GM12873 (cell line): ENCODE data around the gene CAPN11.

Experiments
- TF ChIP-seq, protein P1 (sequence below): IDR thresholded peaks from 2 replicates; pipeline ENCODE4 v1.5.1; 2012; ENCODE audit warnings: low read depth, mild to moderate bottlenecking, moderate library complexity, low read length, control low read depth; ENCODE audit not compliant: insufficient read depth; ENCODE audit errors: missing control alignments

The CAPN11 gene

DNA sequence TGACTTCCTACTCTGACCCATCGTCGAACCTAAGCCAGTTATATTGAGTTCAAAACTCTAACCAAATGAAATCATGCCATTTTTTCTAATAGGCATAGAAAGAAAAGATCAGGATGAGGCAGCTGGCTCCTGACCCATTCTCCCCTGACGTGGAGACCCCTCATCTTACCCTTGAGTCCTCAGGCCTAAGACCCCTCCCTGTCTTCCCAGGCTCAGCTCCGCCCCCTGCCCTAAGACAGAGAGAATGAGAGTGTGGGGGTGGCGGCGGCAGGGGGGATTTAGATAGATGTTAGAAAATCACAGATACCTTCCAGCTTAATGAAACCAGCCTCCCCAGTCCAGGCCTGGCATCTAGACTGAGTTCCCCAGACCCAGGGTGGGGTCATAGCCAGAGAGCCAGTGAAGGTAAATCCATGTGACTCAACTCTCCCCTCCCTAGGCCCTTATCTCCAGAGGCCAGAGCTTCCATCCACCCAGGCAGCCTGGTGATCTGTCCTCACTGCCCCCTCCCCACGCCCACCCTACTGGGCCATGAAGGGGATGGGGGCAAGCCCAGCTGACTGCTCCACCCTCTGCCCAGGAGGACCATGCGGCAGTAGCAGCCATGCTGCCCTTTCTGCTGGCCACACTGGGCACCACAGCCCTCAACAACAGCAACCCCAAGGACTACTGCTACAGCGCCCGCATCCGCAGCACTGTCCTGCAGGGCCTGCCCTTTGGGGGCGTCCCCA is 24.5 kb upstream of the CAPN11 start:
- TF ChIP-seq, protein P1, sequence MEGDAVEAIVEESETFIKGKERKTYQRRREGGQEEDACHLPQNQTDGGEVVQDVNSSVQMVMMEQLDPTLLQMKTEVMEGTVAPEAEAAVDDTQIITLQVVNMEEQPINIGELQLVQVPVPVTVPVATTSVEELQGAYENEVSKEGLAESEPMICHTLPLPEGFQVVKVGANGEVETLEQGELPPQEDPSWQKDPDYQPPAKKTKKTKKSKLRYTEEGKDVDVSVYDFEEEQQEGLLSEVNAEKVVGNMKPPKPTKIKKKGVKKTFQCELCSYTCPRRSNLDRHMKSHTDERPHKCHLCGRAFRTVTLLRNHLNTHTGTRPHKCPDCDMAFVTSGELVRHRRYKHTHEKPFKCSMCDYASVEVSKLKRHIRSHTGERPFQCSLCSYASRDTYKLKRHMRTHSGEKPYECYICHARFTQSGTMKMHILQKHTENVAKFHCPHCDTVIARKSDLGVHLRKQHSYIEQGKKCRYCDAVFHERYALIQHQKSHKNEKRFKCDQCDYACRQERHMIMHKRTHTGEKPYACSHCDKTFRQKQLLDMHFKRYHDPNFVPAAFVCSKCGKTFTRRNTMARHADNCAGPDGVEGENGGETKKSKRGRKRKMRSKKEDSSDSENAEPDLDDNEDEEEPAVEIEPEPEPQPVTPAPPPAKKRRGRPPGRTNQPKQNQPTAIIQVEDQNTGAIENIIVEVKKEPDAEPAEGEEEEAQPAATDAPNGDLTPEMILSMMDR = no peak

DNA sequence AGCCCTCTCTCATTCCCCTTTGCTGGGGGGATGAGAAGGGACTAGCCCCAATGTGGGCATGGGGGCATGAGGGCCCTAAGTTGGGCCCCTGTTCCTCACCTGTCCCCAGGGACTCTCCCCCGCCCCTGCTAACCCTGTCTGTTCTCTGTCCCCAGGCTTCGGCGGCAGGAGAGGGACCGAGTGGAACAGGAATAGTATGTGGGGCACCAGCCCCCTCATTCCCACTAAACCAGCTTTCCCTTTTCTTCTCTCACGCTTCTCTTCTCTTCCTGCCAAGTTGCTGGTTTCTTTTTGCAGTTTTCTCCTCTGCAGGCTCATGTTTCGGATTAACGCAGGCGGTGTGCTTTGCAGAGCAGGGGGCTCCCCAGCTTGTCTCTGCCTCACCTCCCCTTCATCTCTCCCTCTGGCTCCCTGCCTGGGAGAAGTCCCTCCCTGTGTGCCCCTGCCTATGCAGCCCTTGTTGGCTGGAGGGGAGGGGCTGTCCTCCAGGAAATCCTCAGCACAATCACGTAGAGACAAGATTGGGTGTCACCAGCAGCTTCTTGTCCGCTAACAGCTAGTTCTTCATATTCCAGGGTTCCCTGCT is 23.4 kb upstream of the CAPN11 start:
- TF ChIP-seq, protein P1 = no peak

DNA sequence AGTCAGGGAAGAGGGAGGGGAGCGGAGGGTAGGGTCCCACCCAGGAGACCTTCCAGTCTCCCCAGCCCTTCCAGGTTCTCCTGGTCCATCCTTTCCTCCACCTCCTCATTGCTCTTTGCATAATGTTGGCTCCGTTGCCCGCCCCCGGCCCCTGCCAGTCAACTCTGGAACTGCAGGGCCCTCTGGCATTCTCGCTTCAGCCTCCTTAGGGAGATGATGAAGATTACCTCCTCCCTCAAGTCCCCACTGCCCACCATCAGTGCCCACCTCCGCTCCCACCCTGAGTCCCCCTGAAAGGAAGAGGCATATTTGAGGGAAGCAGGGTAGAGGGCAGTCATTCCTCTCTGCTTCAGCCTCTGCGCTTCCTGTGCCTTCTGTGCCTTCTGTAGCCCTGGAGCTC is 22.7 kb upstream of the CAPN11 start:
- TF ChIP-seq, protein P1 = peak; percentile 7

DNA sequence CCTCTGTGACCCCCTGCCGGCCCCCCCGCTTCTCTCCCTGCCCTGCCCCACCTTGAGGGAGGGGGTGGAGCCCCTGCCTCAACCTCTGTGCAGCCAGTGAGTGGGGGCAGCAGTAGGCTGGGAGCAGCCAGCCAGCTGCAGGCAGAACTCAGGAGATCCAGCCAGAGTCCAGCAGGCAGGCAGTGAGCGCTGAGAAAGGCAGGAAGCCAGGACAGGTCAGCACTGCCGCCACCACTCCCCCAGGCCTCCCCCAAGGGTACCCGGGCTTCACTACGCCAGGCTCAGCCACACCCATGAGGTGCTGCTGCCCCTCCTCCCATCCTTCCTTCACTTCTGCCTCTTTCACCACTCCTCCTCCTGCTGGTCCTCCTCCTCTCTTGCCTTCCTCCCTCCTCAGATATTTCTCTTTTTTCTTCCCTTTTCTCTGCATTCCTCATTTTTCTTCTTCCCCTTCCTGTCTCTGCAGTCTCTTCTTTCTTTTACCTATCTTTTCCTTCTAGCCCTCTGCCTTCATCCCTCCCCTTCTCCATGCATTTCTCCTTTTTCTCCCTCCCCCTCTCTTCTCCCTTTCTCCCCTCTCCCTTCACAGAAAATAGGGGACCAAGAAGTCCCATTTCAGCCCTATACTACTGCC is 19.8 kb upstream of the CAPN11 start:
- TF ChIP-seq, protein P1 = no peak

DNA sequence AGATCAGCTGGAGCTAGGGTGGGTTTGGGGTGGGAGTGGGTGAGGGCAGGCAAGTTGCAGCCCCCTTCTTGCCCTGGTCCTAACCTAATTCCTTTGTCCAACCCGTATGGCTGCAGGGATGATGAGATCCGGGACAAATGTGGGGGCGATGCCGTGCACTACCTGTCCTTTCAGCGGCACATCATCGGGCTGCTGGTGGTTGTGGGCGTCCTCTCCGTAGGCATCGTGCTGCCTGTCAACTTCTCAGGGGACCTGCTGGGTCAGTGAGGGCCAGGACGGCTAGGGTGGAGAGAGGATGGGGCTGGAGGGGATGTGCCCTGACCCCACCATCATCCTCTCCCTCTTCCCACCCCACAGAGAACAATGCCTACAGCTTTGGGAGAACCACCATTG is 19.3 kb upstream of the CAPN11 start:
- TF ChIP-seq, protein P1 = no peak

DNA sequence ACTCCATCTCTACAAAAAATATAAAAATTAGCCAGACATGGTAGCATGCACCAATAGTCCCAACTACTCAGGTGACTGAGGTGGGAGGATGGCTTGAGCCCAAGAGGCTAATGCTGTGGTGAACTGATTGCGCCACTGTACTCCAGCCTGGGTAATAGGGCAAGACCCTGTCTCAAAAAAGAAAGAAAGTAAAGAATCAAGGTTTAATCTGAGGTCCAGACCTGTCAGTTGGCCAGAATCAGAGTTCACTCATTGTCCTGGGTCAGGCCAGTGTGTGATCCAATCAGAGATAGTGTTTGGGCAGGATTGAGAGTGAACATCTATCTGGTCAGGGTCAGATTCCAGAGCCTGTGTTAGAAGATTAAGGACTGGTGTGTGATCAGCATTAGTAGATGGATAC is 15.8 kb upstream of the CAPN11 start:
- TF ChIP-seq, protein P1 = no peak

DNA sequence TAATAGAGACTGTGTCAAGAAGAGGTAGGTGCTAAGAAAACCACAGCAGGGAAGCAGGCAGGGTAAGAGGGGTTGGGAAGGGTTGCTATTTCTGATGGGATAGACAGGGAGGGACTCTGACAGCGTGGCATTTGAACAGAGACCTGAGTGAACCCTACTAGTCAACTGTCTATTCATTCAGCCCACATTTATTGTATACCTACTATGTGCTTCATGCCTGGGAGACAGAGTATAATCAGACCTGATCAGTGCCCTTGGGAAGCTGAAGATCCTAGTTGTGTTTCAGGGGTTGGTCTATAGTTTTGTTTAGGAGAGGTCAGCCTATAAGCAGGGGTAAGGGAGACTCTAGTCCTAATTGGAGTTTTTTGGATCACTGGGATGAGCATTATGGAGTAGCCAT is 14.9 kb upstream of the CAPN11 start:
- TF ChIP-seq, protein P1 = no peak
